Activated CD4-positive, CD25-positive, alpha-beta regulatory T cell treated with anti-CD3 and anti-CD28 coated beads, Interleukin-2, amount 50 U/mL, for 16 hours (primary cell): ENCODE data around the gene CAND2.
"Not testable (repeated sequence)": the region's sequence is repeated elsewhere in the genome, so short reads cannot be mapped to it uniquely, and the experiment has no call there.

Experiments used
- DNase-seq: peaks from one replicate; pipeline ENCODE4 v3.0.0-alpha.2; 2020; ENCODE audit warnings: low read depth, low spot score

Gene CAND2

GRCh38 chr3:12859840-12860239 lies 63.4 kb downstream of the CAND2 start:
- no peak for DNase-seq

- DNase-seq: no peak
Observed at GRCh38 chr3:12861611-12862010, 65.1 kb downstream of the CAND2 start.

GRCh38 chr3:12862387-12862786 lies 65.9 kb downstream of the CAND2 start:
- no peak for DNase-seq

- no peak for DNase-seq
Observed at GRCh38 chr3:12865271-12865670, 68.8 kb downstream of the CAND2 start.

- DNase-seq: no peak
Observed at GRCh38 chr3:12866836-12867235, 70.4 kb downstream of the CAND2 start.

GRCh38 chr3:12868039-12869034 lies 71.9 kb downstream of the CAND2 start:
- peak; percentile 10 for DNase-seq

- DNase-seq: no peak
Observed at GRCh38 chr3:12869035-12869621, 72.6 kb downstream of the CAND2 start.

GRCh38 chr3:12870942-12871341 lies 74.5 kb downstream of the CAND2 start:
- DNase-seq: no peak

- DNase-seq: no peak
Observed at GRCh38 chr3:12871404-12871983, 75.0 kb downstream of the CAND2 start.

- no peak for DNase-seq
Observed at GRCh38 chr3:12875857-12876836, 79.7 kb downstream of the CAND2 start.

- DNase-seq: no peak
Observed at GRCh38 chr3:12877040-12877439, 80.6 kb downstream of the CAND2 start.

GRCh38 chr3:12878141-12878574 lies 81.7 kb downstream of the CAND2 start:
- DNase-seq: no peak

- DNase-seq: not testable (repeated sequence)
Observed at GRCh38 chr3:12878758-12879157, 82.3 kb downstream of the CAND2 start.

GRCh38 chr3:12879191-12879815 lies 82.8 kb downstream of the CAND2 start:
- no peak for DNase-seq

GRCh38 chr3:12881858-12882257 lies 85.4 kb downstream of the CAND2 start:
- DNase-seq: not testable (repeated sequence)

- no peak for DNase-seq
Observed at GRCh38 chr3:12882336-12883310, 86.1 kb downstream of the CAND2 start.

GRCh38 chr3:12884186-12884680 lies 87.8 kb downstream of the CAND2 start:
- DNase-seq: no peak
